WI38 (cell line): ENCODE measurements around the gene GSTO2.

Experiments
- H3K4me3 ChIP-seq: 2 replicates; pipeline ENCODE4 v1.5.1; 2011; ENCODE audit warnings: low read depth, mild to moderate bottlenecking, control low read depth, low read length
- CTCF ChIP-seq: IDR thresholded peaks from 2 replicates; pipeline ENCODE4 v1.5.1; 2012; ENCODE audit warnings: low read depth, mild to moderate bottlenecking, control low read depth, low read length

GSTO2 gene

GRCh38 chr10:104337521-104337984, 68.6 kb downstream of the GSTO2 start:
- TF ChIP-seq CTCF: no peak
- peak overlapping the region; percentile 70 for H3K4me3 ChIP-seq

- H3K4me3 ChIP-seq: peak within 1 kb of the TSS; percentile 70
- TF ChIP-seq CTCF: no peak
Measured at GRCh38 chr10:104337985-104338735, 69.2 kb downstream of the GSTO2 start, which contains the start of gene ITPRIP. ITPRIP (minus strand) TSS chr10:104338465; CDS start chr10:104316051, 22,414 bp downstream.

- peak overlapping the region; percentile 70 for H3K4me3 ChIP-seq
Measured at GRCh38 chr10:104339469-104340110, 70.6 kb downstream of the GSTO2 start.

GRCh38 chr10:104340111-104340526, 71.1 kb downstream of the GSTO2 start:
- no peak for TF ChIP-seq CTCF
- no peak overlapping the region; the same call in 1 of the 2 replicates for H3K4me3 ChIP-seq

More at GRCh38 chr10:104339469-104340110, 70.6 kb downstream of the GSTO2 start:
- TF ChIP-seq CTCF: no peak

GRCh38 chr10:104340641-104341040, 71.7 kb downstream of the GSTO2 start:
- no peak overlapping the region for H3K4me3 ChIP-seq

GRCh38 chr10:104342941-104343411, 74.0 kb downstream of the GSTO2 start:
- H3K4me3 ChIP-seq: no peak overlapping the region
- TF ChIP-seq CTCF: no peak

More at GRCh38 chr10:104340641-104341040, 71.7 kb downstream of the GSTO2 start:
- TF ChIP-seq CTCF: no peak

- H3K4me3 ChIP-seq: no peak overlapping the region
- no peak for TF ChIP-seq CTCF
Measured at GRCh38 chr10:104344219-104344618, 75.2 kb downstream of the GSTO2 start.
